ENCODE results near the gene KLHL14. TPM values are rescaled to one million over a fixed set of nuclear protein-coding genes. Genes with fewer than 3 reads are reported as not detected.

Gene KLHL14
- total RNA-seq, 3 donors from 2014 or later: 0.32 to 0.59 (median 0.33) TPM

- DNase-seq (ENCODE audit: low spot score in 2 of 2): no peak
- TF ChIP-seq POLR2A (IDR thresholded peaks at IDR 0.05) (no peak), POLR2AphosphoS5 (IDR thresholded peaks at IDR 0.05) (no peak), CTCF (IDR thresholded peaks at IDR 0.05) (no peak)
- Histone ChIP-seq H3K27me3 (peaks cover 2 to 39% of the 10 kb centered on the region in 2 donors), H3K36me3 (no peaks in the 10 kb centered on the region), H3K4me3 (peak overlapping the region; percentile 43 to 70 (median 50)), H3K4me1 (peaks cover 0 to 6% of the 10 kb centered on the region in 2 donors), H3K9me3 (no peaks in the 10 kb centered on the region), H3K27ac (peak overlapping the region in 1 of 2 donors; percentile 44)
- intact Hi-C loops (cut with DNase I; ENCODE audit: low total_unique reads): no loop called here
These were observed 2.1 kb downstream of the KLHL14 start for GRCh38 chr18:32770666-32771168.

- TF ChIP-seq POLR2AphosphoS5 (IDR thresholded peaks at IDR 0.05) (no peak), CTCF (IDR thresholded peaks at IDR 0.05) (no peak), POLR2A (IDR thresholded peaks at IDR 0.05) (no peak)
These were observed 2.7 kb downstream of the KLHL14 start for GRCh38 chr18:32770054-32770665.

GRCh38 chr18:32769586-32770053, 3.2 kb downstream of the KLHL14 start:
- Histone ChIP-seq H3K27me3 (peaks cover 2 to 39% of the 10 kb centered on the region in 2 donors), H3K9me3 (no peaks in the 10 kb centered on the region), H3K36me3 (no peaks in the 10 kb centered on the region), H3K4me3 (peak overlapping the region; percentile 43 to 70 (median 50)), H3K27ac (no peak overlapping the region), H3K4me1 (peaks cover 0 to 6% of the 10 kb centered on the region in 2 donors)
- intact Hi-C loops (cut with DNase I; ENCODE audit: low total_unique reads): no loop called here
- no peak for TF ChIP-seq POLR2A (IDR thresholded peaks at IDR 0.05)
- no peak for TF ChIP-seq CTCF (IDR thresholded peaks at IDR 0.05)
- no peak for TF ChIP-seq POLR2AphosphoS5 (IDR thresholded peaks at IDR 0.05)
- no peak for DNase-seq (ENCODE audit: low spot score in 2 of 2)

More at GRCh38 chr18:32770054-32770665, 2.7 kb downstream of the KLHL14 start:
- intact Hi-C loops (cut with DNase I; ENCODE audit: low total_unique reads): no loop called here
- no peaks in the 10 kb centered on the region for H3K9me3 ChIP-seq
- H3K4me3 ChIP-seq: peak overlapping the region; percentile 43 to 70 (median 50)
- no peak overlapping the region for H3K27ac ChIP-seq
- peaks cover 0 to 6% of the 10 kb centered on the region in 2 donors for H3K4me1 ChIP-seq
- DNase-seq (ENCODE audit: low spot score in 2 of 2): no peak
- no peaks in the 10 kb centered on the region for H3K36me3 ChIP-seq
- H3K27me3 ChIP-seq: peaks cover 2 to 39% of the 10 kb centered on the region in 2 donors

GRCh38 chr18:32769071-32769585, 3.7 kb downstream of the KLHL14 start:
- TF ChIP-seq POLR2A (IDR thresholded peaks at IDR 0.05): no peak
- TF ChIP-seq POLR2AphosphoS5 (IDR thresholded peaks at IDR 0.05): no peak
- no peak for TF ChIP-seq CTCF (IDR thresholded peaks at IDR 0.05)
- peaks cover 2 to 39% of the 10 kb centered on the region in 2 donors for H3K27me3 ChIP-seq
- H3K27ac ChIP-seq: no peak overlapping the region
- peak overlapping the region in 1 of 3 donors; percentile 70 for H3K4me3 ChIP-seq
- H3K36me3 ChIP-seq: no peaks in the 10 kb centered on the region
- intact Hi-C loops (cut with DNase I; ENCODE audit: low total_unique reads): no loop called here
- H3K9me3 ChIP-seq: no peaks in the 10 kb centered on the region
- H3K4me1 ChIP-seq: peaks cover 0 to 6% of the 10 kb centered on the region in 2 donors
- no peak for DNase-seq (ENCODE audit: low spot score in 2 of 2)

- Histone ChIP-seq H3K27ac (no peak overlapping the region), H3K4me3 (no peak overlapping the region), H3K27me3 (peaks cover 2 to 38% of the 10 kb centered on the region in 2 donors), H3K4me1 (peaks cover 0 to 6% of the 10 kb centered on the region in 2 donors), H3K9me3 (no peaks in the 10 kb centered on the region), H3K36me3 (no peaks in the 10 kb centered on the region)
- intact Hi-C loops (cut with DNase I; ENCODE audit: low total_unique reads): no loop called here
- TF ChIP-seq CTCF (IDR thresholded peaks at IDR 0.05) (no peak), POLR2AphosphoS5 (IDR thresholded peaks at IDR 0.05) (no peak), POLR2A (IDR thresholded peaks at IDR 0.05) (no peak)
- DNase-seq (ENCODE audit: low spot score in 2 of 2): no peak
These were observed 5.4 kb downstream of the KLHL14 start for GRCh38 chr18:32767400-32767799.

Measured in breast epithelium (tissue), 4 donors.